NCI-H2196 treated with DMSO at 0.1 percent for 48 hours (cell line): Measurements from ENCODE around the gene ZBTB32.

ENCODE experiments used
- DNase-seq: peaks from one replicate; lab custom pipeline; 2025; ENCODE audit not compliant: unreplicated experiment; lab: John Stamatoyannopoulos, UW

Gene ZBTB32

DNA sequence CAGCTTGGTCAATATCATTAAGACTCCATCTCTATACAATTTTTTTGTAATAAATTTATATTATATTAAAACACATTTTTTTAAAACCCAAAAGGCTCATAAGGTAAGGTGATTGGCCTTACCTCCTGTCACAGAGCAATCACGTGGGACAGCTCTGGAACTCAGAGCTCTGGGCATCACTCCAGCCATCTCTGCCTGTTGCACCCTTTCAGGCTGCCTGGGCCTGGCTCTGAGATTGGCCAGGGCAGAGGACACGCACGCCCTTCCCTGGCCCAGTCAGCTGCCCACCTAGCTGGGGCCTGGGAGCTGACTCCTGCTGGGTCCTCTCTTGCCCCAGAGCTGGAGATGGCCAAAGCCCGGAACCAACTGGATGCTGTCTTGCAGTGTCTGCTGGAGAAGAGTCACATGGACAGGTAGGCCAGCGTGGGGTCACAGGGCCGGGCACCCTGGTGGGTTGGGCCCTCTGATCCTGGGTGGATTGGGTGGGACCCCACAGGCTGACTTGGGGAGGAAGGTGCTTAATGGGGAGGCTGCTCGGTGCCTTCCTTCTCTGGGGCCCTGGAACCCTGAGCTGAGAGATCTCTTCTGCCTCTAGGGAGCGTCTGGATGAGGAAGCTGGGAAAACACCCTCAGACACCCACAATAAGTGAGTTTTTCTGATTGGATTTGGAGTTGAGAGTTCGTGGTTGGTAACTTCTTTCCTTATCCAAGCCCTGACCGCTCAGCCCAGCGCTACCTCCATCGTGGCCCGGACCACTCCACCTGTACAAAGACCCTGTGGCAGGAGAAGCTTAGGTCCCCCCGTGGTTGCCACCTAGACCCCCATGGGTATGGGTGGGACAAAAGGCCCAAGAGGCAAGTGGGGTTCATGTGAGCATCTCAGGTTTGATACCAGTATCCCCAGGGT is 47.7 kb downstream of the ZBTB32 start:
- DNase-seq = no peak

DNA sequence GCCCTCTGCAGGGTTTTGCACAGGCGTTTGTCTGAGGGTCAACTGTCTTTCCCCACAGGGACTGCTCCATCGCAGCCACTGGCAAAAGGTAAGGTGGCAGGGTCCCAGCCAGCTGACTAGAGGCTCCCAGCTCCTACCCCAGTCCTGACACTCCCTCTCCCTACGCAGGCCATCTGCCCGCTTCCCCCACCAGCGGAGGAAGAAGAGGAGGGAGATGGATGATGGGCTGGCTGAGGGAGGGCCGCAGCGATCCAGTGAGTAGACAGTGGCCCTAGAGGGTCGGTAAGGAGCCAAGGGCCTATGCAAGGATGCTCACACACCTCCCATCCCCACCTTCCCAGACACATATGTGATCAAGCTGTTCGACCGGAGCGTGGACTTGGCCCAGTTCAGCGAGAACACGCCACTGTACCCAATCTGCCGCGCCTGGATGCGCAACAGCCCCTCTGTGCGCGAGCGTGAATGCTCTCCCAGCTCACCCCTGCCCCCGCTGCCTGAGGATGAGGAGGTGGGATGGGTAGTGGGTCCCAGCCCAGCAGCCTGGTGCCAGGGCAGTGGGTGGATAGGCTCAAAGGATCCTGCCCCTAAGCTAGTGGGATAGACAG is 48.5 kb downstream of the ZBTB32 start:
- no peak for DNase-seq

- DNase-seq = no peak
Observed at GRCh38 chr19:35753634-35754369, 49.4 kb downstream of the ZBTB32 start.

GRCh38 chr19:35754370-35755130 is 50.2 kb downstream of the ZBTB32 start:
- no peak for DNase-seq

GRCh38 chr19:35755131-35755549 is 50.8 kb downstream of the ZBTB32 start:
- no peak for DNase-seq

GRCh38 chr19:35755550-35756376 is 51.4 kb downstream of the ZBTB32 start:
- DNase-seq = no peak

DNA sequence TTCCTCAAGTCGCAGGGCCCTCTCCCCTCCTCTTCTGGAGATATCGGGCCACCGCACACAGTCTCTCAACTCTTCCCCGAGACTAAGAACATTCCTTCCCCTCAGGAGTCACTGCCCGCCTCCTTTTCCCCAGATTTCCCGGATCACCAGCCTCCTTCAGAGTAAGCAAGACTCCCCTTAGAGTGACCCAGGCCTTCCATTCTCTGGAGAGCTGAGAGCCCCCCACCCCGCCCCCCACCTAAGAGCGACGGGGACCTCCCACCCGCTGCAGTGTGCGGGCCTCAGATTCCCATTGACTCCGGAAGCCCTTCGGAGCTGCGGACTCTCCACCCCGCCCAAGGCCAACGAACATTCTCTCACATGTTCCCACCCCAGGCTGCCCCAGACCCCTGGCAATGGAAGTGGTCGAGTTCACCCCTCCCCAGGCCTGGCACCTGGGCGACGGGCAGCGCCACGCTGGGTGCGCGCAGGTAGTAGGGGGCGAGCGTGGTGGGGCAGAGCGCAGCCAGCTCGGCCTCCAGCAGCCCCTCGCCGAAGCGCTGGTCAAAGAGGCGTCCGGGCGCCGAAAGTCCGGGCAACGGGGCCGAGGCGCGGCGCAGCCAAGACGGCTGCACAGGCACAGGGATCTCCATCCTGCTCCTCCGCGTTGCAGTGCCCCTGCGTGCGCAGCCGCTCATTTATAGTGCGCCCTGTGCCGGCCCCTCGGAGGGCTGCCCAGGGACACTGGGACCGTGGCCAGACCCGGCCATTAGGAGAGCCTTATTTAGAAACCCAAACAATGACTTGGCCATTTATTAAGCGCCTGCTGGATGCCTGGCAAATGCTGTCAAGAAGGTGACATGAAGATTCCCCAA is 52.2 kb downstream of the ZBTB32 start, which contains the start of gene HSPB6:
HSPB6 (minus strand) TSS at position 653 of the 854 bp plus-strand sequence; CDS start at position 632, 21 bp downstream.
- no peak for DNase-seq

- no peak for DNase-seq
Observed at GRCh38 chr19:35757231-35757748, 52.9 kb downstream of the ZBTB32 start.

GRCh38 chr19:35757749-35758608 is 53.6 kb downstream of the ZBTB32 start, which contains the start of gene PROSER3:
Gene PROSER3 (plus strand): TSS chr19:35758176. CDS start chr19:35758216, 40 bp downstream.
- DNase-seq = peak; percentile 95

GRCh38 chr19:35759697-35760096 is 55.3 kb downstream of the ZBTB32 start:
- DNase-seq = no peak

DNA sequence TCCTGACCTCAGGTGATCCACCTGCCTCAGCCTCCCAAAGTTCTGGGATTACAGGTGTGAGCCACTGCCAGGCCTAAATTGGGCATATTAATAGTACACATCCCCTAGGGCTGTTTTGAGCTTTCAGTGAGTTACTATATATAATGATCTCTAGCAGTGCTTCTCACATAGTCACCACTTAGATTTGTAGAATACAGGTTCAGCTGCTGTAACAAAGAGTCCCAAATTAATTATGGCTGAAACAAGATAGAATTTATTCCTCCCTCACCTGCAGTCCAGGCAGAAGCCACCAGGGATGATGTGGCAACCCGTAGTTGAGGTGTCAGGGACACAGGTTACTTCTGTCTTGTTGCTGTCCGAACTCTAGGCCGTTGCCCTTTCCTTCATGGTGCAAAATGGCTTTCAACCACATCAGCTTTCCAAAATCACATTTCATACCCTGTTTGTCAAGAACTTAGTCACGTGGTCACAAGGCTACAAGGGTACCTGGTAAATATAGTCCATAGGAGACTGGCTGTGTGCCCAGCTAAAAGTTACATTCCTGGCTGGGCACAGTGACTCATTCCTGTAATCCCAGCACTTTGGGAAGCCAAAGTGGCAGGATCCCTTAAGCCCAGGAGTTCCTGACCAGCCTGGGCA is 56.5 kb downstream of the ZBTB32 start:
- no peak for DNase-seq

DNA sequence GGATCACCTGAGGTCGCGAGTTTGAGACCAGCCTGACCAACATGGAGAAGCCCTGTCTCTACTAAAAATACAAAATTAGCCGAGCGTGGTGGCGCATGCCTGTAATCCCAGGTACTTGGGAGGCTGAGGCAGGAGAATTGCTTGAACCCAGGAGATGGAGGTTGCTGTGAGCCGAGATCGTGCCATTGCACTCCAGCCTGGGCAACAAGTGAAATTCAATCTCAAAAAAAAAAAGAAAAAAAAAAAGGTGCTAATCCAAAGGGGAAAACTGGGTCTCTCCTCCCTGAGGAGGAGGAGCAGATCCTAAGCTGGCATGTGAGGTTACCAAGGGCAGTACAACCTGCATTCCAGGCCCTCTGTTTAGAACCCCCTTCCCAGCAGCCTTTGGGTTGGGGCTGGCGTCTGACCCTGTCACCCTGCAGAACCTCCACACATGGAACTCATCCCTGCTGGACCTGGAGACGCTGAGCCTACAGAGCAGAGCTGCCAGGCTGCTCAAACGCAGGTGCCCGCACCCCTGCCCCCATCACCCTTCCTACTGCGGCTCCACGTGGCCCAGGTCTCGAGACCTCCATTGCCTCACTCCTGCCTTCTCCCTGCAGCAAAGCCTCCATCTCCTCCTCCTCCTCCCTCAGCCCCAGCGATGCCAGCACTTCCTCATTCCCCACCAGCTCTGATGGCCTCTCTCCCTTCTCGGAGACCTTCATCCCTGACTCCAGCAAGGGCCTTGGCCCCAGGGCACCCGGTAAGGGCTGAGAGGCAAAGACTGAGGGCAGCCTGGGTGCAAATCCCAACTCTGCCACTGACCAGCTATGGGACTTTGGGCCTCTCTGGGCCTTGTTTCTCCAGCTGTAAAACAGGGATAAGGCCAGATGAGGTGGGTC is 60.3 kb downstream of the ZBTB32 start:
- DNase-seq = no peak
